Activated CD4-positive, alpha-beta T cell treated with anti-CD3 and anti-CD28 coated beads, Interleukin-2, amount 50 U/mL, for 24 hours (primary cell): ENCODE measurements around the gene MIF4GD.
"Not testable (repeated sequence)": the region's sequence is repeated elsewhere in the genome, so short reads cannot be mapped to it uniquely, and the experiment has no call there.

Source experiments
- DNase-seq, 2 donors: peaks; one replicate each; pipeline ENCODE4 v3.0.0-alpha.2; 2020; ENCODE audit warnings: low read depth in 1 of 2, low spot score in 1 of 2

Gene MIF4GD

DNA sequence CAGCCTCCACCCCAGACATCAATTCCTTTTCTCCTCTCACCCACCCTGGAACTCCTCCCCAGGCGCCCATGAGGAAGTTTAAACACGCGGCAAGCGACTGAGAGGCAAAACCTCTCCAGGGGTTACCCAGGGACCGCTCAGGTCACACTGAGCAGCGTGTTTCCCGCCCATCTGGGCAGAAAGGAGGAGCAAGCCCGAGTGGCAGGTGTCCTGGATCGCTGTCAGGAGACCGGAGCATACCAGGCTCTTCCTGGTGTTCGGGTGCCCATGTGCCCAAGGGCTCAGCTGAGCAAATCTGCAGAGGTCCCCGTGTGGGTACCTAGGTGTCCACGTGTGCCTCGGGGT, 17.7 kb upstream of the MIF4GD start:
- peak in 1 of 2 donors; percentile 36 for DNase-seq

DNA sequence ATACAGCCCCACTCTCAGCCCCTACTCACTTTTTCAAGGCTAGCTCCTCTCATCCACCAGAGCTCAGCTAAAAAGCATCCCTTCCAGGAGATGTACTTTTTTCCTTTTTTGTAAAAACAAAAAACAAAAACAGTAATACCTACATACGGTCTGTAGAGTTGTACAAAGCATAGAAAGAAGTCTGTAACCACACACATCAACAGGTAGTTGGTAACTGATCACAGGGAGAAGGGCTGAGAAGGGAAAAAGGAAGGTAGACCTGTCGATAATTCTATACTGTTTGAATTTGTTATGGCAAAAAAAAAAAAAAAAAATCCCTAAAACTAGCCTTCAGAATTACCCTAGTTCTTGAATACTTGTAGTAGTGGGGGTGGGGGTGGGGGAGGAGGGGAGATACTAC, 17.3 kb upstream of the MIF4GD start:
- no peak for DNase-seq

- DNase-seq, result no peak
Measured at GRCh38 chr17:75287221-75287620, 16.2 kb upstream of the MIF4GD start.

DNA sequence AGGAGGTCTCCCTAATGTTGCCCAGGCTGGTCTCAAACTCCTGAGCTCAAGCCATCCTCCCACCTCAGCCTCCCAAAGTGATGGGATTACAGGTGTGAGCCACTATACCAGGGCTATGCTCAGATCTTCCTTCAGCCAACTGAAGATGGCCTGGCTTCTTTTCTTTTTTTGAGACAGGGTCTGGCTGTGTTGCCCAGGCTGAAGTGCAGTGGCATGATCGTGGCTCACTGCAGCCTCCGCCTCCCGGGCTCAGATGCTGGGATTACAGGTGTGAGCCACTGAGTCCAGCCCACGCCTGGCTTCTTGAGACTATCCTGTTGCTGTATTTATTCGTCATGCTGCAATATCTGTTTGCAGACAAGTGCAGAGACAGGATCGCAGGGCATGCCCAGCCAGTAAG, 14.1 kb upstream of the MIF4GD start:
- DNase-seq, result no peak

- not testable (repeated sequence) for DNase-seq
Measured at GRCh38 chr17:75280189-75280588, 9.2 kb upstream of the MIF4GD start.

GRCh38 chr17:75277664-75278071, 6.6 kb upstream of the MIF4GD start:
- no peak for DNase-seq

DNA sequence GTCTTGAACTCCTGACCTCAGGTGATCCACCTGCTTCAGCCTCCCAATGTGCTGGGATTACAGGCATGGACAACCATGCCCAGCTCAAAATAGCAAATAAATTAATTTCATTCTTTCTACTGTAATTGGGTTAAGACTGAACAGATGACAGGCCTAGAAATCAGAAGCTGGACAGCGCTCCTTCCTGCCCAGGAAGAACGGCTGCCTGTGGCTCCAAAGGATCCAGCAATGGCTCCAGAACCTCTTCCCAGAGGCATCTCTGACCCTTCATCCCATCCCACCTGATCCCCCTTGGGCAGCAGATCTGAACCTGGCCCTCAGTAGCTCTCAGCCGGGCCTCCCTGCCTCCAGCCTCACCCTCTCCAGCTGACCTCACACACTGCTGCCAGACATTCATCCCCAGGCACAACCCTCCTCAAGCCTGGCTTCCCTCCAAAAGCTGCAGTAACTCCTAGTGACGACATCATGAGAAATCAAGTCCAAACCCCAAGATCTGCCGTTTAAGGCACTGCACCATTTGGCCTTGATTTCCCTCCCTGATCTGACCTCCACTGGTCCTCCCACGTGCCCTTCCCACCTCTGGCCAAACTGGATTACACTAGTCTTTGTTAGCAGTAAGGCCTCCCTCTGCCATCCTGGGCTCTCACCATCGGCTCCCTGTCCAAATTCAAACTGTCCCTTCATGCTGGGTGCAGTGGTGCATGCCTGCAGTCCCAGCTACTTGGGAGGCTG, 3.1 kb upstream of the MIF4GD start:
- no peak for DNase-seq

GRCh38 chr17:75272848-75273184, 1.8 kb upstream of the MIF4GD start:
- no peak for DNase-seq

DNA sequence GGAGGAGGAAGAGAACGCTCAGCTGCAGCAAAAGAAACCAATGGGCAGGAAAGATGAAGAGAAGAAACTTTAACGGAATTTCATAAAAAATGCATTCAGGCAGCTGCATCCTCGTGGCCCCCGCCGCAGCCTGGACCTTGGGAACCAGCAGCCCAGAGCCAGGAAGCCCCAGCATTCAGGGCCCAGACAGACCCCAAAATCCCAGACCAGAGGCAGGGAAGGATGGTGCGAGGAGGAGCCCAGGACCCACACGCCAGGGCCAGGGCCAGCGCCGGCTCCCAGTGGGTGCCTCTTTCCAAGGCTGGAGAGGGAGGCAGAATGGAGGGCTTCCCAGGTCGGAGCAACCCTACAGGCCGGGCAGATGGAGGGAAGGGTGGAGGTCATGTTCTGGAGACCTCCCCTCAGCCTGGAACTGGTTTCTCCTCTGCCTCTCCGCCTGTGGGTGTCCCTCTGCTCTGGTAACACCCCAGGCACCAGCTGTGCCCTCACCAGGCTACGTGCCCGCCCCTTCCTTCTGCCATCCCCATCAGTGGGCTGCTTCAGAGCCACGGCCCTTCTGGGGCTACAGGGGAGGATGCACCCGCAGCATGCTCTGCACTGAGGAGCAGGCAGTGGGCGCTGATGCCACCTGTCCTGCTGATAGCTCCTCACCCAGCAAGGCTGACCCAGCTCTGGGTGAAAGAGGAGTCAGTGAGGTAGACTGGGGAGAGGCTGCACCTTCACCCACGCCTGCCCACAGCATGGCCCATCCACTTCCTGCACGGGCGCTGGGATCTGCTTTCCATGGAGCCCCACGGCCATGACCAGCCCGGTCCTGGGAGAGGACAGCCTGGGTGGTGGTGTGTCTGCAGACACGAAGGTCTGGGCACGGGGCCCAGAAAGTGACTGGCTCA, 1.2 kb upstream of the MIF4GD start:
- no peak for DNase-seq

- peak; percentile 83 to 85 for DNase-seq
Measured at GRCh38 chr17:75271233-75271954, 363 bp upstream of the MIF4GD start.

DNA sequence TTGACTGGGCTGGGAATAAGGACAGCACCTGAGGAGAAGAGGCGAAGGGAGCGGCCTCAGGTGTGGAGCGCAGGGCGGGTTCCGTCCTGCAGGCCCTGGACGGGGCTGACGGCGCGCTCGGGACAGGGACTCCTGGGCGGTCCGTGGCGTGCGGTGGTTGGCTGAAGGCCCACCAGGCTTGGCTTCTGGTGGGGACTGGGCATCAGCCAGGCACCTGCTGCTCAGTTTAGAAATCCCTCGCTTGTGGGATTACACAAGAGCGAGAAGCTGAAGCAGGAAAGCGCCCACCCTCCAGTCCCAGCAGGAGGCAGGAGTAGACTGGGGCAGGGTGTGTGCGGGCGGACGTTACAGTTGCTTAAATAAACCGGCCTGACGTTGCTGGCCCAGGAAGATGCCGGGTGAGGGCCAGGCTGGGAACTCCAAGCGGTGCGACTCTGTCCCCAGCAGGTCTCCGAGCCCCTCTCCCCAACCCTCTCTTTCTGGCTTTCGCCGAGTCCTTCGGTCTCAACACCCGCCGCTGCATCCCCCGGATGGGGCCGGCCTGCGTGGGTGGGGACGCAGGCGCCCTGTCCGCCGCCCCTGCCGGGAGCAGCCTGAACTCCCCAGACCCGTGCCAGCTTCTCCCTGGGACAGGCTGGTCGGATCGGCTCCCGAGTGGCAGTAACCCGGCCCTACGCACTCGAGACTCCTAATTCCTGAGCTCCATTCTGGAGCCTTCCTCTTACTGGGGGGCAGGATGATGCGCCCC, 639 bp downstream of the MIF4GD start:
- peak; percentile 39 to 41 for DNase-seq

- DNase-seq, result no peak
Measured at GRCh38 chr17:75269844-75270217, 1.2 kb downstream of the MIF4GD start.

DNA sequence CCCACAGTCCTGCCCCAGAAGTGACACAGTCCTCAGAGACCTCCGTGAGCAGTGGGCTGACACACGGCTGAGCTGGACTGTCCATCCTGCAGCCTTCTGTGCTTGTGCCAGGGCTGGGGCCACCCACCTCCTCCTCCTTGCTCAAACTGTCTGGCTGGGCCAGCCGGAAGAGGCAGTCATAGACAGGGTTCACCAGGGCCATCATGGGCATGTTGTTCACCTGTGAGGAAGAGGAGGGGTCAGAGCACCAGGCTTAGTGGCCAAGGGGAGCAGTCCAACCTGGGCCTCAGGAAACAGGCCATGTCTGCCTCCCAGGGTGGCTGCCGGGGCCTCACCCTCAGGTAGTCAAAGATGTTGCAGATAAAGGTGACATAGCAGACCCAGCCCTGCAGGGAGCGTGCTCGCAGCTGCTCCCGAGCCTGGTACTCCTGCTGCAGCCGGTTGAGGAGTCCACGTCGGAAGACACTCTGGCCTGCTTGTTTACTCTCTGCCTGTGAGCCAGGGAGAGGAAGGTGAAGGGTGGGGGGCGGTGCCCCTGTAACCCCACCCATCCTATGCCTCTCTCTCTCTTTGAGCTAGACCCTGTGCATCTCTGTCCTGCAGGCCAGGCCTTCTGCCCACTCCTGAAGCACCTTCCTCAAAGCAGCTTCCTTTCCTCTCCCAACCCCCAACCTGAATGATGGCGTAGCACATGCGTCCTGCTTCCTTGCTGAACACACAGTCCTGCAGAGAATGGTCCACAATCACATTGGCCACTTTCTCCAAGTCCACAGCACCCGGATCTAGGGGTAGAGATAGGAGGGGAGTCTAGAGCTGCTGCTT, 3.4 kb downstream of the MIF4GD start:
- DNase-seq, result no peak

DNA sequence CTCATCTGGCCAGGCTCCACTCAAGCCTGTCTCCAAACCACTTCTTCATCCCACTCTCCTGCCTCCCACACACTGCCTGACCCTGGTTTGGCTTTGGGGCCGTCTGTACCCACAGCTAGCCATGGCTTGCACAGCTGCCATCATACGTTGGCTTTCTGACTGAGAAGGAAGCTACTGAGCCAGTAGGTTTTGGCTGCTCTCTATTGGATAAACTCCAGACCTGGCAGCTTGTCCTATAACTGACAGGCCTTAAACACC, 3.9 kb downstream of the MIF4GD start:
- DNase-seq, result no peak

- no peak for DNase-seq
Measured at GRCh38 chr17:75266316-75267152, 4.5 kb downstream of the MIF4GD start.

DNA sequence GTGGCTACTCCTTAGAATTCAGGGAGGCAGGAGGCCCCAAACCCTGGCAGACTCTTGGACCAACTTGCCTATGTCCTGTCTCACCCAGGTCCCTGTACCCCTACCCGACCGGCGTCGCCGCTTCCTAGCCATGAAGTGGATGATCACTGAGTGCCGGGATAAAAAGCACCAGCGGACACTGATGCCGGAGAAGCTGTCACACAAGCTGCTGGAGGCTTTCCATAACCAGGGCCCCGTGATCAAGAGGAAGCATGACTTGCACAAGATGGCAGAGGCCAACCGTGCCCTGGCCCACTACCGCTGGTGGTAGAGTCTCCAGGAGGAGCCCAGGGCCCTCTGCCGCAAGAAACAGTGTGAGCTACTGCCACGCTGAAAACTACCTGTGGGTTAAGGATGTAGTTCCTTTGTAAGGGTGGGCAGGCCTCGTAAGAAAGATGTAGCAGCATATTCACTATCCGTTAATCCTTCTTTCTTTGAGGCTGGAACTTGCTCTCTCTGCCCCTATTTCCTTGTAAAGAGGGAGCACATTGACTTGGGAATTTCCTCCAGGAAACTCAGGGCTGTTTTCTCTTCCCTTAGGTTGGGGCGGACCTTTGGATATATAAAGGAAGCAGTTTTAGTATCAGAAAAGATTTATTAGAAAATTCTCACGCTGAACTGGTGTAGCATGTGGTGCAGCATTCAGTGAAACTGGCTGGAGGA, 5.3 kb downstream of the MIF4GD start:
- no peak for DNase-seq

DNA sequence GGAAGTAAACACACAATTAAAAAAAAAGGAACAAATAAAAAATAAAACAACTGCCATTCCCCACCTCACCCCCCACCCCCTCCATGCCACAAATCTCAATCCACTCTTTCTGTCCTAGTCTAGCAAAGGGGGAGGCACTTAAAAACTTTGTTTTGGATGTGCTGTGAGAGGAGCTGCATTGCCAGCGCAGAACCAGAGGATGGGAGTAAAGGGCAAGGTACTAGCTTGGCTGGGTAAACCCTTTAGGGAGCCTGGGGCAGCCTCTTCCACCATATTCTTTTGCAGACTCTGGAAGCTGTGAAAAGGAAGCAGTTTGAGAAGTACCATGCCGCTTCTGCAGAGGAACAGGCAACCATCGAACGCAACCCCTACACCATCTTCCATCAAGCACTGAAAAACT, 8.0 kb downstream of the MIF4GD start:
- DNase-seq, result no peak

DNA sequence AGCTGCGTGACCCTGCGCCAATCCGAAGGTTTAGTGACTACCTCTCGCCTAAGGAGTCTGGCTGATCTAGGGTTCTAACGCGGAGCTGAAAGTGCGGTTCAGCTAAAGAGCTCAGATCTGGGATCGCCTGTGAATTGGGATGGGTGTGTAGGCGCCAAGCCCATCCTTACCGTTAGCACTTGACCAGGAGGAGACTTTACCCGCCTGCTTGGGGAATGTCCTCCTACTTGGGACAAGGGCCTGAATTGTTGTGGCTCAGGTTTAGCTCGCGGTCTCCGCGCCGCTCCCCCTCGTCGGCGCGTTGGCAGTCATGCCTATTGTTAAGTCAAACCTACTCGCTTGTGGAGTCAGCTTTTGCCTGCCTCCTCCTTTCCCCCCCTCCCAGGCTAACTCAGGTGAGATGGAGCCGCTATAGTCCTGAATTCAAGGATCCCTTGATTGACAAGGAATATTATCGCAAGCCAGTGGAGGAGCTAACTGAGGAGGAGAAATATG, 8.9 kb downstream of the MIF4GD start:
- DNase-seq, result no peak
